Skeletal muscle tissue (tissue), 4 donors: ENCODE measurements around the gene SLCO4A1. TPM values are rescaled to one million over a fixed set of nuclear protein-coding genes. Genes with fewer than 3 reads are reported as not detected.

Experiments used
- H3K27ac ChIP-seq: one replicate; pipeline ENCODE4 v1.7.0; 2013; ENCODE audit warnings: mild to moderate bottlenecking, low read depth, low read length, inconsistent platforms
- H3K27me3 ChIP-seq, 3 donors: one replicate each; pipeline ENCODE4 v1.7.0; 2013; ENCODE audit warnings: low read length in 3 of 3; ENCODE audit not compliant: control insufficient read depth in 3 of 3, insufficient read depth in 3 of 3
- H3K36me3 ChIP-seq, 3 donors: one replicate each; pipeline ENCODE4 v1.7.0; 2013; ENCODE audit warnings: low read length in 3 of 3; ENCODE audit not compliant: control insufficient read depth in 3 of 3, insufficient read depth in 3 of 3
- H3K4me1 ChIP-seq, 3 donors: one replicate each; pipeline ENCODE4 v1.7.0; 2013; ENCODE audit warnings: low read length in 3 of 3, mild to moderate bottlenecking in 3 of 3; ENCODE audit not compliant: control insufficient read depth in 3 of 3, insufficient read depth in 3 of 3
- H3K4me3 ChIP-seq, 3 donors: one replicate each; pipeline ENCODE4 v1.7.0; 2013; ENCODE audit warnings: low read length in 3 of 3
- H3K9ac ChIP-seq, 3 donors: one replicate each; pipeline ENCODE4 v1.7.0; 2013; ENCODE audit warnings: low read length in 3 of 3, mild to moderate bottlenecking in 3 of 3, moderate library complexity in 2 of 3, low read depth in 1 of 3
- H3K9me3 ChIP-seq, 3 donors: one replicate each; pipeline ENCODE4 v1.7.0; 2013; ENCODE audit warnings: low read length in 3 of 3; ENCODE audit not compliant: control insufficient read depth in 3 of 3
- total RNA-seq: library from RNA; depleted of rRNA; stranded (reverse); fragments of >200 nt; gene quantifications from one replicate; pipeline ENCODE4 v1.2.3, GENCODE V29; 2014
- donor health status: Osteomylitis.

The SLCO4A1 gene
- total RNA-seq, 1 donor from 2014 or later = not detected

DNA sequence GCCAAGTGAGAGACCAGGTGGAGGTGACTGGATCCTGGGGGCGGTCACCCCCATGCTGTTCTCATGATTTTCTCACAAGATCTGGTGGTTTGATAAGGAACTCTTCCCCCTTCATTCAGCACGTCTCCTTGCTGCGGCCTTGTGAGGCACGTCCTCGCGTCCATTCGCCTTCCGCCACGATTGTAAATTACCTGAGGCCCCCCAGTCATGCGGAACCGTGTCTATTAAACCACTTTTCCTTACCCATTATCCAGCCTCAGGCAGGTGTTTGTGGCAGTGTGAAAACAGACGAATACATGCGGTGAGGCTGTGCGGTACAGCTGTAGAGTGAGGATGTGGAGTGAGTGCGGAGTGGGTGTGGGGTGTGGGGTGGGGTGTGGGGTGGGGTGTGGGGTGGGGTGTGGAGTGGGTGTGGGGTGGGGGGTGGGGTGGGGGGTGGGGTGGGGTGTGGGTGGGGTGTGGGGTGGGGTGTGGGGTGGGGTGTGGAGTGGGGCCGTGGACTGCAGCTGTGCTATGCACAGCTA is 54.2 kb downstream of the SLCO4A1 start:
- H3K9me3 ChIP-seq = no peaks in the 10 kb centered on the region
- H3K36me3 ChIP-seq = no peaks in the 10 kb centered on the region
- H3K9ac ChIP-seq = no peak overlapping the region
- H3K27ac ChIP-seq = no peak overlapping the region
- peaks cover 41 to 53% (median 49%) of the 10 kb centered on the region in 3 donors for H3K27me3 ChIP-seq
- H3K4me1 ChIP-seq = no peaks in the 10 kb centered on the region
- H3K4me3 ChIP-seq = no peak overlapping the region

DNA sequence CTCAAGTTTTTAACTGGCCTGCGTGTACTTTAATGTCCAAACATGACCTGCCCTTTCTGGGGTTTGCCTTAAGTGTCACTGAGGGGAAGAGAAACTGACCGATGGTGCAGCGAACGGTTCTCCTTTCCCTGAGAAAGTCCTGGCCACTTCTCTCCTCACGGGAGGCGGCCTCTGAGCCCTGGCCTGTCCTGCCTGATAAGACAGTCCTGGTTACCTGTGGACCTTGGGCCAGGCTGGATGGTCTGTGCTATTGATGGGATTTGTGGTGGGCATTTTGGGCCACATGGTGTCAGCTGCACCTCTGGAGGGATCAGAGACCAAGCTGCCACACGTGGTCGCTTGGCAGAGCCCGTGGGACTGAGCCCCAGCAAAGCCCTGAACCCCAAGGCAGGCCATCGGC is 54.7 kb downstream of the SLCO4A1 start:
- Histone ChIP-seq H3K27ac (no peak overlapping the region), H3K36me3 (no peaks in the 10 kb centered on the region), H3K27me3 (peaks cover 37 to 53% (median 46%) of the 10 kb centered on the region in 3 donors), H3K9me3 (no peaks in the 10 kb centered on the region), H3K4me1 (no peaks in the 10 kb centered on the region), H3K9ac (no peak overlapping the region), H3K4me3 (no peak overlapping the region)

DNA sequence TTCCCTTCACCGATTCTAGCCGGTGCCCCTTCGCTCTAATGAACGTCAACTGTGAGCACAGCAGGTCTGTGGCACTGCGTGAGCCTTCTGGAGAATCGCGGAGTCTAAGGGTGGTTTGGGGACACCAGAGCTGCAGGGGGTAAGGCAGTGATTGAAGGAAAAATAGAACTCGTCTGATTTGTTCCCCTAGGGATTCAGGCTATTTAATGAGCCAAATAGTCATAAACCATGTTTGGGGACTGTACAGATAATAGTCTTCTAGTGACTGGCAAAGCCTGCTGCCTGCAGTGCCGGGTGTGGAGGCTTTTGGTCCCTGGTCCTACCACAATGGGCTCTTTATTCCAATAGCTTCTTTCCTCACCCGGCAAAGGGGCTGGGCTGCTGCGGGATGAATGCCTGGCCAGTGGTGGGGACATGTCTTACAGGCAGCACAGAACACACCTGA is 55.2 kb downstream of the SLCO4A1 start:
- Histone ChIP-seq H3K4me1 (no peaks in the 10 kb centered on the region), H3K27me3 (peaks cover 34 to 53% (median 47%) of the 10 kb centered on the region in 3 donors), H3K27ac (no peak overlapping the region), H3K9me3 (no peaks in the 10 kb centered on the region), H3K9ac (no peak overlapping the region), H3K4me3 (no peak overlapping the region), H3K36me3 (no peaks in the 10 kb centered on the region)

DNA sequence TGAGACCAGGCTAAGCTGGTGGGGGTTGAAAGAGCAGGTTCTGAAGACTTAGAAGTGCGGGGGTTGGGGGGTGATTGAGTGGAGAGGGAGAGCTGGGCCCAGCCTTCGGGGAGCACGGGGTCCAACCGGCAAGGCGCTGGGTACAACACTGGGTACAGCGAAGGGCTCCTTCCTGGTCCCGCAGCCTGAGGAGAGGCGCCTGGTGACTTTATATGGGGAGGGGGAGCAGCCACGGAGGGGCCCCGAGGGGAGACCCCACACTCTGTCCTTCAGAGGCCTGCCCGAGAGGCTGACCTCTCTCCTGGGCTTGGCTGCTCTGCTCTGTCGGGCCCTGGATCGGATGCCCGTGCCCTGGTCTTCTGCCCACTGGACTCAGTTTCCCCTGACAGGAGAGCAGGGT is 55.9 kb downstream of the SLCO4A1 start:
- H3K27ac ChIP-seq = no peak overlapping the region
- no peak overlapping the region for H3K4me3 ChIP-seq
- H3K27me3 ChIP-seq = peaks cover 34 to 53% (median 48%) of the 10 kb centered on the region in 3 donors
- no peaks in the 10 kb centered on the region for H3K9me3 ChIP-seq
- H3K9ac ChIP-seq = no peak overlapping the region
- H3K4me1 ChIP-seq = peaks cover 0 to 2% (median 2%) of the 10 kb centered on the region in 3 donors
- H3K36me3 ChIP-seq = no peaks in the 10 kb centered on the region

DNA sequence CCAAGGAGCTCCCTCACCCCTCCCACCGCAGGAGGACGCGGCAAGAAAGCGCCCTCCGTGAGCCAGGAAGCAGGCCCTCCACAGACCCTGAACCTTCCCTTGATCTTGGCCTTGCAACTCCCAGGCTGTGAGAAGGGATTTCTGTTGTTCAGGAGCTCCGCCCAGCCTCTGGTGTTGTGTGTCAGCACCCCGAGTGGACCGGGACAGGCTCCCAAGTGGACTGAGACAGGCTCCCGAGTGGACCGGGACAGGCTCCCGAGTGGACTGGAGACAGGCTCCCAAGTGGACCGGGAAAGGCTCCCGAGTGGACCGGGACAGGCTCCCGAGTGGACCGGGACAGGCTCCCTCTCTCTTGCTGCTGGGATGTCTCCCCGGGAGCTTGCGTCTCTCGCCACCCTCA is 57.0 kb downstream of the SLCO4A1 start:
- no peak overlapping the region for H3K27ac ChIP-seq
- no peak overlapping the region for H3K4me3 ChIP-seq
- peaks cover 35 to 53% (median 45%) of the 10 kb centered on the region in 3 donors for H3K27me3 ChIP-seq
- no peaks in the 10 kb centered on the region for H3K36me3 ChIP-seq
- H3K4me1 ChIP-seq = peaks cover 0 to 12% (median 9%) of the 10 kb centered on the region in 3 donors
- no peaks in the 10 kb centered on the region for H3K9me3 ChIP-seq
- H3K9ac ChIP-seq = no peak overlapping the region

DNA sequence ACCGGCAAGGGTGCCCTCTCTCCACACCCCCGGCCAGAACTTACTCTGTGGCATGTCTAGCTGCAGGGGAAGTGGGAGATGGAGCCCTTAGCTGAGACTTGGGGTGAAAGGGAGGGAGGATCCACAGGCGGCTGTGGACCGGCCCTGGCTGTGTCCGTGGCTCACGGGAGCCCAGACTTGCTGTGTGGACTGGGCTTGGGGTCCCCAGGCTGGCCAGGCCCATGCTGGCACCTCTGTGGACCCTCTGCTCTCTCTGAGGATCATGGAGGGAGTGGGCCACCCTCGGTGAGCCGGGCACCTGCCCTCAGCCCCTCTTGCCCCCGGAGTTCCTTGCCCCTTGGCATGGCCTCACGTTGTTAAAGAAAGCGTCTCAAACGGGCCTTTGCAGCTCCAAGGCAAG is 57.4 kb downstream of the SLCO4A1 start:
- Histone ChIP-seq H3K36me3 (no peaks in the 10 kb centered on the region), H3K27me3 (peaks cover 36 to 52% (median 46%) of the 10 kb centered on the region in 3 donors), H3K9me3 (no peaks in the 10 kb centered on the region), H3K4me3 (no peak overlapping the region), H3K9ac (no peak overlapping the region), H3K4me1 (peaks cover 0 to 16% (median 13%) of the 10 kb centered on the region in 3 donors), H3K27ac (no peak overlapping the region)

DNA sequence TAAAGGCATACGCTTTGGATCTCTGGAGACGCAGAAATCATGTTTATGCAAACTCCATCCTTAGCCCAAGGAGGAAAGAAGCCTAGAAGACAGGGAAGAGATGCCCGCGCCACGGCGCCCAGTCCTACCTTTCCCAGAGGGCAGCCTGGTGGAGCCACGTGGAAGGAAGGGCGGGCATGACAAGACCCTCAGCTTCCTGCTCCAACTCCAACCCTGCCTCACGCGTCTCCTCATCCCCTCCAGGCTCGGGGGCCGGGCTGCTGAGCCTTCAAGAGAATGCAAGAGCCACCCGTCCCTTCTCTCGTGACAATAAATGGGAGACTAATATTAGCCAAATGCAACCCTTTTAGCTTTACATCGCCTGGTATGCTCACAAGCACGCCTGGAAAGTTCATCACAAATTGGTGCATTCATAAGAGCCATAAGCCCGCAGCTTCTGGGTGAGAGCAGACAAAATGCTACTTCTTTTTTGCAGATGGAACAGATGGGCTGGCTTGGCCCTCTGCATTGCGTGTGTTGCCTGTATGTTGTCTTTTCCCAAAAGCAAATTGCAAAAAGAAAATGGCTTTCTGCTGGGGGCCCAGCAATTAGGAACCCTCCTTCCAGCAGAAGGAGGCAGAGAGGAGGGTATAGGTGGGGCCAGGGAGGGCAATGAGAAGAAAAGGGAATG is 58.1 kb downstream of the SLCO4A1 start:
- Histone ChIP-seq H3K4me1 (peaks cover 0 to 19% (median 15%) of the 10 kb centered on the region in 3 donors), H3K4me3 (no peak overlapping the region), H3K27me3 (peaks cover 42 to 54% (median 42%) of the 10 kb centered on the region in 3 donors), H3K36me3 (no peaks in the 10 kb centered on the region), H3K9me3 (no peaks in the 10 kb centered on the region), H3K9ac (no peak overlapping the region), H3K27ac (no peak overlapping the region)

DNA sequence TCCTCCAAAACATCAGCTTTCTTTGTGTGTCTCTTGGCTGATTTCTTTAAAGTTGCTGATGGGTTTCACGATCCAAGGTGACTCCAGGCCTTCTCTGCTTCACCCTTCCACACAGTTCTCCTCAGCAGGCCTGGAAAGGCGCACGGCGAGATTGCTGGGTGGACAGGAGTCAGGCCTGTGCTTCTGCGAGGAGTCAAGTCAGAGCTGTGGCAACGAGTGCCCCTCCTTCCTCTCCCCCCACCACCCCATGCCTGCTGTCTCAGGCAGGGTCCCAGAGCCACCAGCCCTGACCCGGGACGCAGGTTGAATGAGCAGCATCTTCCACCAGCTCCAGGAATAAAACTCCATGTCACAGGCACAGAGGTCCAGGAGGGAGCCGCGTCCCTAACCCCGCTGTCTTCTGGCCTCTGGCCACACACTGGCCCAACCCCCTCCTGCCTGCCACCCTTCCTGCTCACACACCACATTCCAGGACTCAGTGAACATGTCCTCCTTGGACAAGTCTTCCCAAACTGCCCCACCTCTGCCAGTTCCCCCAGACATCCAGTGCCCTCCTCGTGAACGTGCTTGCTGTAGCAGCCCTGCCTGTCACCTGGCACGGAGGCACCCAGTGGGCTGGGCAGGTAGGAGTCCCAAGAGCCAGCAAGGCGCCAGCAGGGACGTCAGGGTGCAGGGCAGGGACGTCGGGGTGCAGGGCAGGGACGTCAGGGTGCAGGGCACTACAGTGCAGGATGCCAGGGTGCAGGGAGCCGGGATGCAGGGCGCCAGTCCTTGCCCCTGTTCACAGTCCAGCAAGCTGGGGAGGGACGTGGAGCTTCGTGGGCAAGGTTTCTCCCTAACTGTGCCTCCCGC is 59.1 kb downstream of the SLCO4A1 start:
- Histone ChIP-seq H3K27me3 (peaks cover 41 to 58% (median 45%) of the 10 kb centered on the region in 3 donors), H3K36me3 (no peaks in the 10 kb centered on the region), H3K9me3 (no peaks in the 10 kb centered on the region), H3K4me3 (no peak overlapping the region), H3K9ac (no peak overlapping the region), H3K27ac (no peak overlapping the region), H3K4me1 (peaks cover 0 to 19% (median 15%) of the 10 kb centered on the region in 3 donors)

DNA sequence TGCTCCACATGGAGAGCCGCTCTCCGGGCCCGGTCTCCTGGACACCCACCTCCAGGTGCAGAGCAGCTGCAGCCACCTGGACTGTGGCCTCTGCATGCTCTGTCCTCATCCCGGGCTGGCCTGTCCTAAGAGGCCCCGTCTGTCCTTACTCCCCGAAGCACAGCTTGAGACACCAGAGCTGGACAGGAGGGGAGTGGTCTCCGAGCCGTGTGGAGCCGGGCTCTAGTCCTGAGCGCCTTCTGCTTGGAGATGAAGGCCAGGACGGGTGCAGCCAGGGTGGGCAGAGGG is 59.7 kb downstream of the SLCO4A1 start:
- H3K27ac ChIP-seq = no peak overlapping the region
- H3K27me3 ChIP-seq = peaks cover 43 to 58% (median 46%) of the 10 kb centered on the region in 3 donors
- H3K9ac ChIP-seq = no peak overlapping the region
- H3K4me1 ChIP-seq = peaks cover 0 to 19% (median 15%) of the 10 kb centered on the region in 3 donors
- H3K9me3 ChIP-seq = no peaks in the 10 kb centered on the region
- H3K4me3 ChIP-seq = no peak overlapping the region
- H3K36me3 ChIP-seq = no peaks in the 10 kb centered on the region
